SK-N-SH treated with all-trans-retinoic acid at 6 μM for 48 hours (cell line): Measurements from ENCODE around the gene NDUFAF4.

Experiments
- TCF4 ChIP-seq: fragments of 250-450 bp; sonication (Bioruptor Pico); IDR thresholded peaks from 2 replicates; pipeline ENCODE4 v1.8.0; 2021; ENCODE audit warnings: mild to moderate bottlenecking, moderate library complexity, borderline replicate concordance
- TF ChIP-seq, protein P1 (sequence below): fragments of 250-450 bp; sonication (Bioruptor Pico); IDR thresholded peaks from 2 replicates; pipeline ENCODE4 v1.5.1; 2021; ENCODE audit warnings: mild to moderate bottlenecking, moderate library complexity
- TF ChIP-seq, protein P2 (sequence below): fragments of 250-450 bp; sonication (Bioruptor Pico); IDR thresholded peaks from 2 replicates; pipeline ENCODE4 v1.8.0; 2020; ENCODE audit warnings: mild to moderate bottlenecking, moderate library complexity, borderline replicate concordance
- TF ChIP-seq, protein P3 (sequence below): fragments of 250-450 bp; sonication (Bioruptor Pico); IDR thresholded peaks from 2 replicates; pipeline ENCODE4 v1.5.1; 2020; ENCODE audit warnings: low read depth, mild to moderate bottlenecking, moderate library complexity

DNA sequence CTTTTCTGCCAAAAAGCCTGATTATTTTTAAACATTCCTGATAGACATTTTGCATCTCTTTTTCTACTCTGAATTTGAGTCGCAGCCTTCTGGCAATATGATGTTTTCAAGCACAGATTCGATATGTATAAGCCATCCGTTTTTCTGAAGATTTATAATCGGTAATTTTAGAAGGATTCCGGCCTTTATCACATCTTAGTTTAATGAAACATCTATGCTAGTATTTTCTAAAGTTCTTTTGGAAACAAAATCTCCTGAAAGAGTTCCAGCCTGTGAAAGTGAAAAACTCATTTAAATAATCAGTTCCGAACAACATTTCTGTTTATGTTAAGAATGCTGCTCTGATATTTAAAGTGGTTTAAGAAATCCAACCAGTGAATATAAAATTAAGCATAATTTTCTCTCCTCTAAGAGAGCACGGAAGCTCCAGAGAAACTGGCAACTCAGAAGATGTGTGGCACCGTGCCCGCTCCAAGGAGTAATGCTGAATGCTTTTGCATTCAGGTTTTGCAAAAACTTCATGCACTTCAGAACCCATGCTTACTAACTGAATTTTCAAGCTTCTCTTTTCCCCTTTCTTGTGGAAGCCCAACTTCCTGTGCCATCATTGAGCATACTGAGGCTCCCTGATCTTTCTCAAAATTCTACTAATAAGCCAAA is 20.7 kb downstream of the NDUFAF4 start:
- TF ChIP-seq, protein P1, sequence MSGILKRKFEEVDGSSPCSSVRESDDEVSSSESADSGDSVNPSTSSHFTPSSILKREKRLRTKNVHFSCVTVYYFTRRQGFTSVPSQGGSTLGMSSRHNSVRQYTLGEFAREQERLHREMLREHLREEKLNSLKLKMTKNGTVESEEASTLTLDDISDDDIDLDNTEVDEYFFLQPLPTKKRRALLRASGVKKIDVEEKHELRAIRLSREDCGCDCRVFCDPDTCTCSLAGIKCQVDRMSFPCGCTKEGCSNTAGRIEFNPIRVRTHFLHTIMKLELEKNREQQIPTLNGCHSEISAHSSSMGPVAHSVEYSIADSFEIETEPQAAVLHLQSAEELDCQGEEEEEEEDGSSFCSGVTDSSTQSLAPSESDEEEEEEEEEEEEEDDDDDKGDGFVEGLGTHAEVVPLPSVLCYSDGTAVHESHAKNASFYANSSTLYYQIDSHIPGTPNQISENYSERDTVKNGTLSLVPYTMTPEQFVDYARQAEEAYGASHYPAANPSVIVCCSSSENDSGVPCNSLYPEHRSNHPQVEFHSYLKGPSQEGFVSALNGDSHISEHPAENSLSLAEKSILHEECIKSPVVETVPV, result no peak
- TF ChIP-seq TCF4 (CRISPR knock-in tag), result no peak
- TF ChIP-seq, protein P2, sequence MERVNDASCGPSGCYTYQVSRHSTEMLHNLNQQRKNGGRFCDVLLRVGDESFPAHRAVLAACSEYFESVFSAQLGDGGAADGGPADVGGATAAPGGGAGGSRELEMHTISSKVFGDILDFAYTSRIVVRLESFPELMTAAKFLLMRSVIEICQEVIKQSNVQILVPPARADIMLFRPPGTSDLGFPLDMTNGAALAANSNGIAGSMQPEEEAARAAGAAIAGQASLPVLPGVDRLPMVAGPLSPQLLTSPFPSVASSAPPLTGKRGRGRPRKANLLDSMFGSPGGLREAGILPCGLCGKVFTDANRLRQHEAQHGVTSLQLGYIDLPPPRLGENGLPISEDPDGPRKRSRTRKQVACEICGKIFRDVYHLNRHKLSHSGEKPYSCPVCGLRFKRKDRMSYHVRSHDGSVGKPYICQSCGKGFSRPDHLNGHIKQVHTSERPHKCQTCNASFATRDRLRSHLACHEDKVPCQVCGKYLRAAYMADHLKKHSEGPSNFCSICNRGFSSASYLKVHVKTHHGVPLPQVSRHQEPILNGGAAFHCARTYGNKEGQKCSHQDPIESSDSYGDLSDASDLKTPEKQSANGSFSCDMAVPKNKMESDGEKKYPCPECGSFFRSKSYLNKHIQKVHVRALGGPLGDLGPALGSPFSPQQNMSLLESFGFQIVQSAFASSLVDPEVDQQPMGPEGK (CRISPR knock-in tag), result no peak
- TF ChIP-seq, protein P3, sequence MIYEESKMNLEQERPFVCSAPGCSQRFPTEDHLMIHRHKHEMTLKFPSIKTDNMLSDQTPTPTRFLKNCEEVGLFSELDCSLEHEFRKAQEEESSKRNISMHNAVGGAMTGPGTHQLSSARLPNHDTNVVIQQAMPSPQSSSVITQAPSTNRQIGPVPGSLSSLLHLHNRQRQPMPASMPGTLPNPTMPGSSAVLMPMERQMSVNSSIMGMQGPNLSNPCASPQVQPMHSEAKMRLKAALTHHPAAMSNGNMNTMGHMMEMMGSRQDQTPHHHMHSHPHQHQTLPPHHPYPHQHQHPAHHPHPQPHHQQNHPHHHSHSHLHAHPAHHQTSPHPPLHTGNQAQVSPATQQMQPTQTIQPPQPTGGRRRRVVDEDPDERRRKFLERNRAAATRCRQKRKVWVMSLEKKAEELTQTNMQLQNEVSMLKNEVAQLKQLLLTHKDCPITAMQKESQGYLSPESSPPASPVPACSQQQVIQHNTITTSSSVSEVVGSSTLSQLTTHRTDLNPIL (CRISPR knock-in tag), result no peak
